Ovary (tissue), 9 donors: Measurements from ENCODE around the gene IL1R2. TPM values are rescaled to one million over a fixed set of nuclear protein-coding genes. Genes with fewer than 3 reads are reported as not detected.
A peak's percentile ranks its signal among the peaks of the same experiment; 100 is the strongest.

Experiments used
- DNase-seq, 5 donors: peaks; one replicate each; pipeline ENCODE4 v3.0.0-alpha.2; 2019 to 2020
- H3K27ac ChIP-seq, 2 donors: fragments of 200-600 bp; one replicate each; pipeline versions ENCODE4 v1.5.1 to v1.8.0; 2019 to 2022
- H3K27me3 ChIP-seq: fragments of 200-600 bp; one replicate; pipeline ENCODE4 v1.8.0; 2022
- H3K36me3 ChIP-seq: fragments of 200-600 bp; sonication (generic); one replicate; pipeline ENCODE4 v1.5.1; 2019
- H3K4me1 ChIP-seq: one replicate; pipeline ENCODE4 v1.8.1; 2013; ENCODE audit warnings: mild to moderate bottlenecking, moderate library complexity; ENCODE audit not compliant: insufficient read depth
- H3K4me3 ChIP-seq: fragments of 200-600 bp; sonication (generic); one replicate; pipeline ENCODE4 v1.5.1; 2017
- H3K9me3 ChIP-seq, 2 donors: fragments of 200-600 bp in 1 of 2; sonication (generic) in 1 of 2; one replicate each; pipeline versions ENCODE4 v1.5.1 to v1.8.1; 2013 to 2019; ENCODE audit warnings: mild to moderate bottlenecking in 1 of 2, moderate library complexity in 1 of 2
- CTCF ChIP-seq, 3 donors: fragments of 450-650 bp in 2 of 3; fragments of 200-600 bp in 1 of 3; IDR thresholded peaks; one replicate each; pipeline versions ENCODE4 v1.5.1 to v1.8.0; 2016 to 2022; ENCODE audit warnings: antibody characterized with exemption in 3 of 3, mild to moderate bottlenecking in 1 of 3
- EP300 ChIP-seq: sonication (generic); formaldehyde crosslinking; IDR thresholded peaks from one replicate; pipeline ENCODE4 v1.6.1; 2017; ENCODE audit warnings: antibody characterized with exemption
- POLR2A ChIP-seq: fragments of 450-650 bp; IDR thresholded peaks from one replicate; pipeline ENCODE4 v1.6.1; 2017; ENCODE audit warnings: antibody characterized with exemption, mild to moderate bottlenecking, moderate library complexity
- WGBS, 3 donors: extraction: QIAGEN DNeasy Blood & Tissue Kit in 1 of 3; methylation state at CpG; one replicate each; pipeline versions ENCODE4 v1.1.5 to v1.1.7; 2013 to 2017; 5-methylcytosine and 5-hydroxymethylcytosine counted together
- intact Hi-C, 4 donors: fragments of 100-400 bp; cut with DNase I; formaldehyde crosslinking; loops; one replicate each; pipeline versions ENCODE4 v1.11.0 to v1.15.1; 2022 to 2023
- polyA plus RNA-seq, 2 donors: library from polyadenylated mRNA; stranded (reverse); fragments of 200-250 nt in 1 of 2; fragments of 350-450 nt in 1 of 2; fragmentation: Illumina TruSeq in 1 of 2; extraction: RNeasy Lipid Tissue Mini Kit (QIAGEN cat#74804) in 1 of 2; gene quantifications; one replicate each; pipeline ENCODE4 v1.2.3, GENCODE V29; 2013 to 2014
- total RNA-seq, 7 donors: library from RNA; depleted of rRNA in 2 of 7; stranded (reverse); fragments of >200 nt in 2 of 7; fragmentation: NEBNext Ultra II Directional in 3 of 7; extraction: Animal tissue kit (Norgen Biotek cat#: 25700) in 3 of 7; gene quantifications; one replicate each; pipeline versions ENCODE4 v1.1.0 to v1.2.4, GENCODE V29; 2016 to 2023
- donor health status: DM: no; HTN: no; CAD: no; lungs with moderate emphysema.
- donor health status: DM: no; HTN: no; CAD: no.
- donor health status: Bipolar disorder and iron deficiency.
- donor health status: DM: yes; HTN: yes; CAD: no.
- donor health status: DM: no; HTN: no; CAD: no.
- donor health status: DM: yes; HTN: yes; CAD: no.

The IL1R2 gene
- total and polyA plus RNA-seq, 9 donors: 0.15 to 8.7 (median 1.1) TPM

DNA sequence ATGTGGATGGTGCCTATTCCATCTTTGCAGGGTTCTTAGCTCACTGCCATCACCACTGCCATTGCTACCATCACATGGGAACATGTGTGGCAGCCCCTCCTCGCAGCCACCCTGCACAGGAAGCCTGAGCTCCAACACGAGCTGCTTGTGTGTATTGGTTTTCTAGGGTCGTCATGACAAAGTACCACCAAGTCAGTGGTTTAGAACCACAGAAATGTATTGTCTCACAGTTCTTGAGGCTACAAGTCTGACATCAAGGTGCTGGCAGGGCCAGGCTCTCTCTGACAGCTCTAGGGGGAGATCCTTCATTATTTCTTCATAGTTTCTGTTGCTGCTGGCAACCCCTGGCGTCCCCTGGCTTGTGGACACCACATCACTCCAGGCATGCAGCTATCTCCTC lies 10.3 kb upstream of the IL1R2 start:
- WGBS, 3 donors: 92 to 97% (median 96%) methylated on average over 4 of the region's 4 CpGs
- no peak for DNase-seq
- H3K27me3 ChIP-seq: no peaks in the 10 kb centered on the region
- H3K27ac ChIP-seq: no peak overlapping the region
- no peaks in the 10 kb centered on the region for H3K9me3 ChIP-seq
- intact Hi-C loops: loop anchor here in 1 of 4 donors (10.0 kb wide), 1 partner anchor 107 kb away; no protein-coding TSS in a partner anchor
- H3K36me3 ChIP-seq: no peaks in the 10 kb centered on the region
- no peaks in the 10 kb centered on the region for H3K4me1 ChIP-seq
- TF ChIP-seq EP300 (no peak), POLR2A (no peak), CTCF (IDR thresholded peaks at IDR 0.05) (no peak)
- H3K4me3 ChIP-seq: no peak overlapping the region

DNA sequence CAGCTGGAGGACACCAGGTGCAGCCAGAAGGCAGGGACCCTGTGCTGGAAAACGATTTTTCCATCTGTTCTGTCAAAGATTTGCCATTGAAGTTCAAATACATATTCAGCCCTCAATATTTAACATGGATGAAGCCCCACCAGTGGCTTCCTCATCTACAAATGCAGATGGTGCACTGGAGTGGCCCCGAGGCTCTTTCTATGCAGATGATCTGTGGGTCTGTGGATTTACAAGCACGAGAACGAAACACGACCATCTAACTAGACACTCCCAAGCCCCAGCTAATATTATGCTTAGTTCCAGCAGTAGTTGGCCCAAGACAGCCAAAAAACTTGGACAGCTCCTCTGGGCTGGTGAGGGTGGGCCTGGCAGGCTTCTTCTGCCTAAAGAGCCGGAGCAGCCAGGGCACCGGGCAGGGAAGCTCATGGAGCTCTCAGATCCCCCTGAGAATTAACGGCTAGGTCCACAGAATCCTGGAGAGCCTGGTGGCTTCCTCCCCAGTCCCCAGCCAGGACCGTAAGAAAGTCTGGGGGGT lies 9.2 kb upstream of the IL1R2 start:
- TF ChIP-seq CTCF (IDR thresholded peaks at IDR 0.05): no peak
- TF ChIP-seq EP300: no peak
- peak; percentile 11 for TF ChIP-seq POLR2A
- no peak overlapping the region for H3K27ac ChIP-seq
- H3K4me3 ChIP-seq: no peak overlapping the region
- WGBS, 3 donors: 90 to 93% (median 92%) methylated on average over 9 of the region's 9 CpGs
- intact Hi-C loops: loop anchor here in 1 of 4 donors (10.0 kb wide), 1 partner anchor 108 kb away; no protein-coding TSS in a partner anchor
- no peak for DNase-seq
- no peaks in the 10 kb centered on the region for H3K9me3 ChIP-seq
- peaks cover 7% of the 10 kb centered on the region for H3K4me1 ChIP-seq
- H3K27me3 ChIP-seq: no peaks in the 10 kb centered on the region
- no peaks in the 10 kb centered on the region for H3K36me3 ChIP-seq

- Histone ChIP-seq H3K27me3 (no peaks in the 10 kb centered on the region), H3K4me1 (peaks cover 11% of the 10 kb centered on the region), H3K27ac (no peak overlapping the region), H3K4me3 (no peak overlapping the region), H3K9me3 (no peaks in the 10 kb centered on the region), H3K36me3 (no peaks in the 10 kb centered on the region)
- WGBS, 3 donors: 24 to 41% (median 28%) methylated on average over 8 of the region's 8 CpGs
- intact Hi-C loops: loop anchor here in 1 of 4 donors (10.0 kb wide), 1 partner anchor 109 kb away; no protein-coding TSS in a partner anchor
- no peak for DNase-seq
- TF ChIP-seq CTCF (IDR thresholded peaks at IDR 0.05) (no peak), EP300 (no peak), POLR2A (no peak)
These were observed 8.3 kb upstream of the IL1R2 start for GRCh38 chr2:101983486-101983885.

DNA sequence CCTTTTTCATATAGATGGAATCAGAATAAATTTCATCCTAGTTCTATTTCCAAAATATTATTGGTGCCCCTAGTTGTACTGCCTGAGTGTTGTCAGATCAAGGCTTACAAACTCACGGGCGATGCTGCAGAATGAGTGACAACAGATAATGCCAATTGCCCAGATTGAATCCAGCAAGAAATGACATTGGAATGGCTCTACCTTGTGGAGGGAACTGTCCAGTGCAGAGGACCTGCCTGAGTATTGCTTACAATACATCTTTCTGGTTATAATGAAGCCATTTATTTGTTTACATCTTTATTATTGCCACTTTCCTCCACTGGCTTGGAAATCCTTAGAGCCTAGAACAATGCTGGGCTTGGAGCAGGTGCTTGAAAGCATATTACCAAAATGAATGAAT lies 7.8 kb upstream of the IL1R2 start:
- no peak for DNase-seq
- H3K4me3 ChIP-seq: no peak overlapping the region
- peaks cover 11% of the 10 kb centered on the region for H3K4me1 ChIP-seq
- H3K27me3 ChIP-seq: no peaks in the 10 kb centered on the region
- TF ChIP-seq CTCF (IDR thresholded peaks at IDR 0.05) (peak in 2 of 3 donors; percentile 8 to 11), POLR2A (no peak)
- 68 to 83% (median 81%) methylated on average over 2 of the region's 2 CpGs for WGBS, 3 donors
- H3K9me3 ChIP-seq: no peaks in the 10 kb centered on the region
- H3K36me3 ChIP-seq: no peaks in the 10 kb centered on the region
- H3K27ac ChIP-seq: no peak overlapping the region
- intact Hi-C loops: loop anchor here in 1 of 4 donors (10.0 kb wide), 1 partner anchor 109 kb away; no protein-coding TSS in a partner anchor
